A549 (cell line): Measurements from ENCODE around the gene RAI14. TPM values are rescaled to one million over a fixed set of nuclear protein-coding genes. Genes with fewer than 3 reads are reported as not detected.
A peak's percentile ranks its signal among the peaks of the same experiment; 100 is the strongest.

ENCODE experiments used
- ATAC-seq, 2 experiments: fragments of 200-7000 bp in 1 of 2; fragments of >200 bp in 1 of 2; cut with Nextera tagmentation in 1 of 2; cut with Tn5 transposase in 1 of 2; 3 replicates each; pipeline versions ENCODE4 v1.8.0 to v1.9.1; 2018 to 2020; ENCODE audit warnings: mild to moderate bottlenecking in 1 of 2, moderate library complexity in 1 of 2
- CTCF ChIA-PET: fragments of 300-600 bp; sonication (Branson Sonifier 250); formaldehyde crosslinking; extraction: SDS; loops from one replicate; lab custom pipeline; 2021; ENCODE audit warnings: antibody characterized with exemption, inconsistent platforms; lab: Yijun Ruan, JAX
- POLR2A ChIA-PET: fragments of 350-600 bp; formaldehyde crosslinking; extraction: SDS; loops from one replicate; lab custom pipeline; 2021; ENCODE audit warnings: antibody characterized with exemption, inconsistent platforms; lab: Yijun Ruan, JAX
- DNase-seq, 2 experiments: peaks; one replicate each; pipeline versions ENCODE4 v3.0.0 to v3.0.0-alpha.2; 2011 to 2016; ENCODE audit warnings: low read depth in 1 of 2, low spot score in 1 of 2
- FAIRE-seq: peaks from 2 replicates; lab custom pipeline; 2011; peaks lifted over from hg19 to GRCh38; lab: Jason Lieb, UNC
- H3K27ac ChIP-seq, 2 experiments: fragments of >200 bp; sonication (Bioruptor Twin); formaldehyde crosslinking; 3 replicates each; pipeline ENCODE4 v1.5.1; 2016 to 2017
- H3K4me1 ChIP-seq: fragments of >200 bp; sonication (Bioruptor Twin); formaldehyde crosslinking; 3 replicates; pipeline ENCODE4 v1.6.1; 2016
- H3K4me2 ChIP-seq: fragments of >200 bp; sonication (Bioruptor Twin); formaldehyde crosslinking; 3 replicates; pipeline ENCODE4 v1.6.1; 2016
- H3K4me3 ChIP-seq: fragments of >200 bp; sonication (Bioruptor Twin); formaldehyde crosslinking; 3 replicates; pipeline ENCODE4 v1.5.1; 2016
- H3K9me3 ChIP-seq: fragments of >200 bp; sonication (Bioruptor Twin); formaldehyde crosslinking; 3 replicates; pipeline ENCODE4 v1.6.1; 2016
- CBX8 ChIP-seq: fragments of 200-600 bp; sonication (generic); IDR thresholded peaks from 2 replicates; pipeline ENCODE4 v1.6.1; 2016
- CEBPB ChIP-seq, 2 experiments: fragments of >200 bp in 1 of 2; sonication (Bioruptor Twin) in 1 of 2; formaldehyde crosslinking in 1 of 2; IDR thresholded peaks; 2 replicates each; pipeline ENCODE4 v1.6.1; 2012 to 2016
- CHD2 ChIP-seq: fragments of 150-350 bp; IDR thresholded peaks from 2 replicates; pipeline ENCODE4 v1.6.1; 2014; ENCODE audit warnings: low read length; ENCODE audit not compliant: partially characterized antibody
- EP300 ChIP-seq, 2 experiments: fragments of >200 bp; sonication (Bioruptor Twin); formaldehyde crosslinking; IDR thresholded peaks; 2 replicates in 1 of 2; 3 replicates in 1 of 2; pipeline ENCODE4 v1.6.1; 2016 to 2017
- FOSB ChIP-seq: fragments of 250-450 bp; sonication (Bioruptor Pico); IDR thresholded peaks from 2 replicates; pipeline ENCODE4 v1.5.0; 2020; ENCODE audit warnings: mild to moderate bottlenecking, moderate library complexity
- FOSL2 ChIP-seq, 2 experiments: fragments of 450-650 bp in 1 of 2; fragments of >200 bp in 1 of 2; sonication (Bioruptor Twin) in 1 of 2; formaldehyde crosslinking; IDR thresholded peaks; 2 replicates each; pipeline versions ENCODE4 v1.5.0 to v1.6.1; 2016 to 2020; ENCODE audit warnings: mild to moderate bottlenecking in 1 of 2, moderate library complexity in 1 of 2
- GATA3 ChIP-seq: IDR thresholded peaks from 2 replicates; pipeline ENCODE4 v1.6.1; 2012; ENCODE audit warnings: borderline replicate concordance
- HDAC2 ChIP-seq: fragments of 200-600 bp; sonication (generic); IDR thresholded peaks from 2 replicates; pipeline ENCODE4 v1.6.1; 2016
- HES2 ChIP-seq: fragments of >200 bp; sonication (Bioruptor Twin); formaldehyde crosslinking; IDR thresholded peaks from 2 replicates; pipeline ENCODE4 v1.6.1; 2016
- HMGXB4 ChIP-seq: fragments of 250-450 bp; sonication (Bioruptor Pico); IDR thresholded peaks from 2 replicates; pipeline ENCODE4 v1.5.0; 2021; ENCODE audit warnings: mild to moderate bottlenecking, moderate library complexity, borderline replicate concordance
- HOXB13 ChIP-seq: fragments of 250-450 bp; sonication (Bioruptor Pico); IDR thresholded peaks from 2 replicates; pipeline ENCODE4 v1.5.0; 2020; ENCODE audit warnings: low read depth, mild to moderate bottlenecking, moderate library complexity
- HOXB5 ChIP-seq: fragments of 250-450 bp; sonication (Bioruptor Pico); IDR thresholded peaks from 2 replicates; pipeline ENCODE4 v1.5.0; 2020; ENCODE audit warnings: mild to moderate bottlenecking, moderate library complexity
- KDM5A ChIP-seq: fragments of 200-600 bp; sonication (generic); IDR thresholded peaks from 2 replicates; pipeline ENCODE4 v1.6.1; 2016; ENCODE audit warnings: antibody characterized with exemption, mild to moderate bottlenecking
- MAFK ChIP-seq: fragments of 450-650 bp; IDR thresholded peaks from 2 replicates; pipeline ENCODE4 v1.6.1; 2014; ENCODE audit not compliant: partially characterized antibody
- NPAS2 ChIP-seq: fragments of 250-450 bp; sonication (Bioruptor Pico); IDR thresholded peaks from 2 replicates; pipeline ENCODE4 v1.8.0; 2022; ENCODE audit warnings: mild to moderate bottlenecking, moderate library complexity, borderline replicate concordance
- NR3C1 ChIP-seq: fragments of >200 bp; sonication (Bioruptor Twin); formaldehyde crosslinking; IDR thresholded peaks from 3 replicates; pipeline ENCODE4 v1.6.1; 2017
- PHF8 ChIP-seq: fragments of 200-600 bp; sonication (generic); IDR thresholded peaks from 2 replicates; pipeline ENCODE4 v1.6.1; 2016; ENCODE audit warnings: low read depth, mild to moderate bottlenecking, antibody characterized with exemption, moderate library complexity, borderline replicate concordance
- RARB ChIP-seq: fragments of 250-450 bp; sonication (Bioruptor Pico); IDR thresholded peaks from 2 replicates; pipeline ENCODE4 v1.8.0; 2021; ENCODE audit warnings: mild to moderate bottlenecking, moderate library complexity
- RCOR1 ChIP-seq: fragments of 150-350 bp; IDR thresholded peaks from 2 replicates; pipeline ENCODE4 v1.6.1; 2014; ENCODE audit warnings: antibody characterized with exemption, low read length, low read depth
- REST ChIP-seq: fragments of 200-600 bp; sonication (generic); IDR thresholded peaks from 2 replicates; pipeline ENCODE4 v1.6.1; 2016; ENCODE audit warnings: antibody characterized with exemption, mild to moderate bottlenecking, moderate library complexity
- RFX5 ChIP-seq: fragments of 450-650 bp; IDR thresholded peaks from 2 replicates; pipeline ENCODE4 v1.7.1; 2014; ENCODE audit warnings: antibody characterized with exemption, mild to moderate bottlenecking, moderate library complexity
- SREBF2 ChIP-seq: fragments of 450-650 bp; IDR thresholded peaks from 2 replicates; pipeline ENCODE4 v1.6.1; 2014; ENCODE audit warnings: mild to moderate bottlenecking, moderate library complexity
- ZNF302 ChIP-seq: fragments of 250-450 bp; sonication (Bioruptor Pico); IDR thresholded peaks from 2 replicates; pipeline ENCODE4 v1.9.0; 2021; ENCODE audit warnings: inconsistent platforms, mild to moderate bottlenecking, moderate library complexity
- WGBS: methylation state at CpG from one replicate; pipeline ENCODE4 v1.1.6; 2017; ENCODE audit errors: missing lambda C conversion rate; 5-methylcytosine and 5-hydroxymethylcytosine counted together
- polyA plus RNA-seq, 4 experiments: library from polyadenylated mRNA; depleted of rRNA in 3 of 4; stranded (reverse); fragments of >200 nt; fragmentation: RNase III in 1 of 4; extraction: RNeasy Plus Mini Kit Qiagen cat#74134 plus additional on column Dnase treatment in 1 of 4; gene quantifications; 2 replicates in 3 of 4; 3 replicates in 1 of 4; pipeline ENCODE4 v1.2.3, GENCODE V29; 2011 to 2017
- TF ChIP-seq, protein P1 (sequence below): IDR thresholded peaks from 2 replicates; pipeline ENCODE4 v1.6.1; 2012
- TF ChIP-seq, protein P2 (sequence below): IDR thresholded peaks from 2 replicates; pipeline ENCODE4 v1.6.1; 2012

RAI14 gene
- polyA plus RNA-seq, 2 of the 4 experiments (the other 2 are of a cell fraction), result 71.9 to 97.7 TPM

DNA sequence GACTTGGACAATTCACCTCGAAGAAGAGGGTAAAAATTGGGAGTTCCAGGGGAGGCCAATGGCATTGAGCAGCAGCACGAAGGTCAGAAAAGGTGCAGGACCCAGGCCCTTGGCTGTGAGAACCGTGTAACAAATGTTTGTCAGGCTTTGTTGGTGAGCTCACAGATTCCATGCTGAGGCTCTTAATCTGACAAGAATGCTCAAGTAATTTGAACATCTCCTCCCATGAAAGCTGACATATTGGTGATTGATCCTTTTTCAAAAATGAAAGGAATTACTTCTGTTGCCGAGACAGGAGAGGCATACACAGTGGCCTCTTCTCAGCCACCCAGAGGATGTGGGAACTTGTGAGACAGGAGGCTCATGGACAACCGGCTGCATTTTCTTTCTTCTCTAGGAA is 11.6 kb downstream of the RAI14 start:
- ChIA-PET CTCF (interaction anchor here (1.0 to 1.2 kb wide), 2 partner anchors 17 to 145 kb away, joined by 3 read pairs; no protein-coding TSS in a partner anchor), POLR2A (no interaction called here)
- Histone ChIP-seq H3K4me1 (peaks cover 35% of the 10 kb centered on the region), H3K27ac (no peak overlapping the region), H3K4me3 (no peak overlapping the region), H3K4me2 (no peak overlapping the region), H3K9me3 (no peaks in the 10 kb centered on the region)
- no peak for ATAC-seq
- no peak for FAIRE-seq
- 82% methylated on average over 5 of the region's 5 CpGs for WGBS
- TF ChIP-seq SREBF2 (no peak), ZNF302 (CRISPR knock-in tag) (no peak), CHD2 (no peak), FOSL2 (IDR thresholded peaks at IDR 0.05) (no peak), FOSL2 (CRISPR knock-in tag; IDR thresholded peaks at IDR 0.05) (no peak), FOSB (CRISPR knock-in tag) (no peak), NR3C1 (no peak), EP300 (IDR thresholded peaks at IDR 0.05) (no peak), GATA3 (no peak), CBX8 (no peak), RFX5 (no peak), RARB (CRISPR knock-in tag) (no peak), MAFK (no peak), KDM5A (no peak)
- TF ChIP-seq, protein P1, sequence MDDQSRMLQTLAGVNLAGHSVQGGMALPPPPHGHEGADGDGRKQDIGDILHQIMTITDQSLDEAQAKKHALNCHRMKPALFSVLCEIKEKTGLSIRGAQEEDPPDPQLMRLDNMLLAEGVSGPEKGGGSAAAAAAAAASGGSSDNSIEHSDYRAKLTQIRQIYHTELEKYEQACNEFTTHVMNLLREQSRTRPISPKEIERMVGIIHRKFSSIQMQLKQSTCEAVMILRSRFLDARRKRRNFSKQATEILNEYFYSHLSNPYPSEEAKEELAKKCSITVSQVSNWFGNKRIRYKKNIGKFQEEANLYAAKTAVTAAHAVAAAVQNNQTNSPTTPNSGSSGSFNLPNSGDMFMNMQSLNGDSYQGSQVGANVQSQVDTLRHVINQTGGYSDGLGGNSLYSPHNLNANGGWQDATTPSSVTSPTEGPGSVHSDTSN, result no peak
- no peak for DNase-seq

DNA sequence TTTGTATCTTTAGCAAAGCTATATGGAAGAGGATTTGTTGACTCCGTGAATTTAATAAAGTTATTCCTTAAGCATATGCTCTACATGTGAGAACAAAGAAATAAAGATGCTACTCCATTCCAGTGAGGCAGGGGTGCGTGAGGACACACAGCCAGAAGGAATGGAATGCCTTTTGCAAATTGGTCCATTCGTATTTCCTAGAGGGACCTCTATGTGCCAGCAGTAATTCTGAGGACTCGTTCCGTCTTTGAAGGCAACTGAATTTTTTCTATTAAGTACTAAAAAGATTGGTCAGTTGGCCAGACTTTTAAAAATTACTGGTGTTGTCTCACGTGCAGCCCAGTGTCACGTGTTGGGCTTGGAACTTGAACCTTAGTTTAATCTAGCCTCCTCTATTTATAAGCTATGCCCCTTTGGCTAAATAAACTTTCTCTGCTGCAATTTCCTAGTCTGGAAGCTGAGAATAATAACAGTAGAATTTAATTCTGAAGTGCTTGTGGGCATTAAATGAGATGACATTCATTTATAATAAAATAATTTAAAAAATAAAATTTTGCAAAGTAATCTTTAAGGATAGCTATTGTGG is 13.9 kb downstream of the RAI14 start:
- CTCF ChIA-PET, result interaction anchor here (0.7 to 2.4 kb wide), 5 partner anchors 10 to 228 kb away, joined by 3 to 8 read pairs (median 5); no protein-coding TSS in a partner anchor
- ATAC-seq, result no peak
- no peaks in the 10 kb centered on the region for H3K9me3 ChIP-seq
- TF ChIP-seq HOXB5 (CRISPR knock-in tag), result no peak
- TF ChIP-seq HDAC2, result no peak
- no peak for TF ChIP-seq ZNF302 (CRISPR knock-in tag)
- no peak for TF ChIP-seq HMGXB4
- TF ChIP-seq HOXB13 (CRISPR knock-in tag), result no peak
- TF ChIP-seq, all 56 proteins: peak for 0
- no peak overlapping the region for H3K4me3 ChIP-seq
- H3K4me1 ChIP-seq, result peaks cover 52% of the 10 kb centered on the region
- POLR2A ChIA-PET, result no interaction called here
- H3K4me2 ChIP-seq, result peak overlapping the region; percentile 21; the same call in 2 of the 3 replicates
- no peak for FAIRE-seq
- no peak overlapping the region for H3K27ac ChIP-seq
- 82% methylated on average over 7 of the region's 7 CpGs for WGBS
- no peak for DNase-seq

DNA sequence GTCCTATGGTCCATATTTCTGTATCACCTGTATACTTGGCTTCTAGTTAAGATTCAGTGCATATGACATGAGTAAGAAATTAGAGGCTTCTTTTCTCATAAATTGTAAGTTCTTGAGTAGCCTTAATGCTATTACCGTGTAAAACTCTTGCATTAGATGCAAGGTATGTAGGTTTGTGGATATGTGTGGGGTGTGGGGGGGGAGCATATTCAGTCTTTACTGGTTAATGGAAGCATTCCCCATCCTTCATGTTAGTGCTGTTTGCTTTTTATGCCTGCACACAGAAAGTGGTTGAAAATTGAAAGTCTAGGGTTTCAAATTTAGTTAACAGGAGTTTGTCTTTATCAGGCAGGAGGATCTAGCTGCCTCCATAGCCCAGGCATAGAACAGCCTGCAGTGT is 16.1 kb downstream of the RAI14 start:
- FAIRE-seq, result no peak
- H3K4me3 ChIP-seq, result no peak overlapping the region
- POLR2A ChIA-PET, result no interaction called here
- no peaks in the 10 kb centered on the region for H3K9me3 ChIP-seq
- no peak for ATAC-seq
- TF ChIP-seq CHD2 (no peak), EP300 (IDR thresholded peaks at IDR 0.05) (no peak), REST (no peak), CEBPB (IDR thresholded peaks at IDR 0.05) (no peak), HES2 (no peak), RCOR1 (no peak), NPAS2 (CRISPR knock-in tag) (no peak), PHF8 (no peak), GATA3 (no peak)
- TF ChIP-seq, protein P2, sequence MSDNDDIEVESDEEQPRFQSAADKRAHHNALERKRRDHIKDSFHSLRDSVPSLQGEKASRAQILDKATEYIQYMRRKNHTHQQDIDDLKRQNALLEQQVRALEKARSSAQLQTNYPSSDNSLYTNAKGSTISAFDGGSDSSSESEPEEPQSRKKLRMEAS, result no peak
- TF ChIP-seq, protein P1, result no peak
- TF ChIP-seq, all 56 proteins: peak for 0
- H3K27ac ChIP-seq, result peak overlapping the region in 1 of 2 experiments; percentile 75; a peak in 1 of 6 replicates
- CTCF ChIA-PET, result interaction anchor here (0.7 to 2.4 kb wide), 7 partner anchors 10 to 226 kb away, joined by 3 to 8 read pairs (median 3); partner anchors contain the start of gene RAI14
- no peak for DNase-seq
- H3K4me1 ChIP-seq, result peaks cover 66% of the 10 kb centered on the region
- H3K4me2 ChIP-seq, result 0 out of 3 replicates have a peak overlapping the region, but pooled peaks have one; percentile 2
- 83% methylated on average over 1 of the region's 1 CpG for WGBS
